Stimulated activated CD4-positive, alpha-beta T cell treated with anti-CD3 and anti-CD28 coated beads, Interleukin-12 subunit alpha, Interleukin-12 subunit beta, amount 100 ng/mL, for 48 hours (primary cell): ENCODE data around the gene JAKMIP1.
"Not testable (repeated sequence)": the region's sequence is repeated elsewhere in the genome, so short reads cannot be mapped to it uniquely, and the experiment has no call there.

Experiments used
- DNase-seq, 3 donors: peaks; one replicate each; pipeline ENCODE4 v3.0.0-alpha.2; 2020; ENCODE audit warnings: low read depth in 2 of 3, low spot score in 1 of 3

The JAKMIP1 gene

GRCh38 chr4:6148506-6149205, 51.7 kb downstream of the JAKMIP1 start:
- DNase-seq, result no peak

- DNase-seq, result no peak
Measured at GRCh38 chr4:6147441-6147840, 52.9 kb downstream of the JAKMIP1 start.

- DNase-seq, result no peak
Measured at GRCh38 chr4:6143603-6144181, 56.7 kb downstream of the JAKMIP1 start.

GRCh38 chr4:6142935-6143602, 57.3 kb downstream of the JAKMIP1 start:
- DNase-seq, result no peak

- DNase-seq, result no peak
Measured at GRCh38 chr4:6142511-6142910, 57.8 kb downstream of the JAKMIP1 start.

GRCh38 chr4:6141554-6141953, 58.8 kb downstream of the JAKMIP1 start:
- no peak for DNase-seq

- not testable (repeated sequence) for DNase-seq
Measured at GRCh38 chr4:6141021-6141420, 59.3 kb downstream of the JAKMIP1 start.

GRCh38 chr4:6137747-6138135, 62.6 kb downstream of the JAKMIP1 start:
- DNase-seq, result no peak

- no peak for DNase-seq
Measured at GRCh38 chr4:6137027-6137746, 63.2 kb downstream of the JAKMIP1 start.

GRCh38 chr4:6134612-6135220, 65.6 kb downstream of the JAKMIP1 start:
- peak in 2 of 3 donors; percentile 2 to 7 for DNase-seq

- no peak for DNase-seq
Measured at GRCh38 chr4:6132716-6133115, 67.6 kb downstream of the JAKMIP1 start.

GRCh38 chr4:6128221-6128850, 72.0 kb downstream of the JAKMIP1 start:
- DNase-seq, result no peak

- DNase-seq, result no peak
Measured at GRCh38 chr4:6126971-6127745, 73.2 kb downstream of the JAKMIP1 start.

GRCh38 chr4:6125103-6125651, 75.2 kb downstream of the JAKMIP1 start:
- no peak for DNase-seq

- no peak for DNase-seq
Measured at GRCh38 chr4:6124386-6125102, 75.8 kb downstream of the JAKMIP1 start.

GRCh38 chr4:6123976-6124375, 76.4 kb downstream of the JAKMIP1 start:
- no peak for DNase-seq

- no peak for DNase-seq
Measured at GRCh38 chr4:6123541-6123940, 76.8 kb downstream of the JAKMIP1 start.

GRCh38 chr4:6123116-6123515, 77.2 kb downstream of the JAKMIP1 start:
- DNase-seq, result no peak

GRCh38 chr4:6122496-6122895, 77.9 kb downstream of the JAKMIP1 start:
- DNase-seq, result no peak
